HFFc6 (cell line): ENCODE measurements around the gene TRIM33. TPM values are rescaled to one million over a fixed set of nuclear protein-coding genes. Genes with fewer than 3 reads are reported as not detected.

Source experiments
- total RNA-seq, 6 experiments: library from RNA; stranded (reverse); fragmentation: NEBNext Ultra II Directional; extraction: Animal tissue kit (Norgen Biotek cat#: 25700); gene quantifications; 2 replicates in 1 of 6; 3 replicates in 5 of 6; pipeline ENCODE4 v1.2.3, GENCODE V29; 2021

Gene TRIM33
- total RNA-seq, 6 experiments from 2014 or later = 17.6 to 20.5 (median 19.3) TPM

Other genes with a start within 250 kb of the TRIM33 start
- 10 to 100 TPM; 40.7 to 49.0 (median 45.1) TPM for gene BCAS2, start 70.4 kb upstream of the TRIM33 start, total RNA-seq
- gene DENND2C, start 158.8 kb upstream of the TRIM33 start, total RNA-seq = 1 to 10 TPM; 1.5 to 2.0 (median 1.8) TPM
- gene AMPD1, start 184.3 kb upstream of the TRIM33 start, total RNA-seq = not detected
- gene NRAS, start 205.6 kb upstream of the TRIM33 start, total RNA-seq = 10 to 100 TPM; 38.9 to 60.1 (median 49.8) TPM
- gene CSDE1, start 246.8 kb upstream of the TRIM33 start, total RNA-seq = 100 to 1,000 TPM; 508 to 582 (median 527) TPM